GM18907 (cell line): ENCODE data around the gene NCOA7.
A peak's percentile ranks its signal among the peaks of the same experiment; 100 is the strongest.
"Not testable (repeated sequence)": the region's sequence is repeated elsewhere in the genome, so short reads cannot be mapped to it uniquely, and the experiment has no call there.

Source experiments
- ATAC-seq: cut with Tn5 transposase; IDR thresholded peaks from one replicate; pipeline ENCODE4 v1.9.1; 2021; ENCODE audit warnings: mild to moderate bottlenecking, moderate library complexity; ENCODE audit not compliant: unreplicated experiment

Gene NCOA7

GRCh38 chr6:125961117-125961516, 170.4 kb downstream of the NCOA7 start:
- no peak for ATAC-seq

DNA sequence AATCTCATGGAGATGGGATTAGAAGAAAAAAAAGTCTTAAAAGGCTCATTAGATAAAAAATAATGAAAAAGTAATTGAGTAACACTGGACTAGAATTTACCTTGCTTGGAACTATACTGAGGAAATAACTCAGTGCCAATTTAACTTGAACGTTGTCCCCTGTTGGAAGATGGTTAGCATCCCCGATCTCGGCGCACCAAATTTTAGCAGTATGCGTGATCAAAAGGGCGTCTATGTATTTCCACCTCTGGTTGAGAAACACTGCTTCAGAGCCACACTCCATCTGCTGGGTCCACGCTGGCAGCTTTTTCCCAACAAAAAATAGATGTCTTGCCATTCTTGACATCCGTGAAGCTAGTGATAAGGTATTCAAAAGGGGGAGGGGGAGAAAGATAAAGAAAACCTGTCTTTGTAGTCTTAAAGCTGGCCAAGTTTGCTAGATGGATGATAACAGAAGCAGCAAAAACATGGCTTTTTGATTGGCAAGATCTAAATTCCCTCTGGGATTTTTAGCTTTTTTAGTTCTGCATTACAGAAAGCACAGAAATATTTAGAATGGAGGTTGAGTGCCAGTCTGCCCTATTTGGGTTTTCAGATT, 172.2 kb downstream of the NCOA7 start:
- ATAC-seq: no peak

GRCh38 chr6:125963817-125964216, 173.1 kb downstream of the NCOA7 start:
- ATAC-seq: no peak

DNA sequence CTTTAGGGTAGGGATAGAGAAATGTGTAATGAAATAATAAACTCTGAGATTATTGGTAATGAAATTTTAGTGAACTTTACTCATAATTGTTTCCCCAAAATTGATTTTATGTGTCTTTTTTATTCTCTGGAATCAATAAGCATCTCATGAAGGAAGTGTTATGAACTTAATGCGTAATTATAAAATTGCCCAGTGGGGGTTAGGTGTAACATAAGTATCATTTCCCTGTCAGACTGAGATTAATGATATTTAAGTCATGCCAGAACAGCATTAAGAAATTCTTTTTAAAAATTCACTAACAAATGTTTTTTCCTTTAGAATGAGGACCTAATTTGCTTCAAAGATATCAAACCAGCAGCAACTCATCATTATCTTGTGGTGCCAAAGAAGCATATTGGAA, 175.8 kb downstream of the NCOA7 start:
- no peak for ATAC-seq

- no peak for ATAC-seq
These were observed 177.7 kb downstream of the NCOA7 start for GRCh38 chr6:125968493-125968892.

- ATAC-seq: no peak
These were observed 180.0 kb downstream of the NCOA7 start for GRCh38 chr6:125970760-125971159.

DNA sequence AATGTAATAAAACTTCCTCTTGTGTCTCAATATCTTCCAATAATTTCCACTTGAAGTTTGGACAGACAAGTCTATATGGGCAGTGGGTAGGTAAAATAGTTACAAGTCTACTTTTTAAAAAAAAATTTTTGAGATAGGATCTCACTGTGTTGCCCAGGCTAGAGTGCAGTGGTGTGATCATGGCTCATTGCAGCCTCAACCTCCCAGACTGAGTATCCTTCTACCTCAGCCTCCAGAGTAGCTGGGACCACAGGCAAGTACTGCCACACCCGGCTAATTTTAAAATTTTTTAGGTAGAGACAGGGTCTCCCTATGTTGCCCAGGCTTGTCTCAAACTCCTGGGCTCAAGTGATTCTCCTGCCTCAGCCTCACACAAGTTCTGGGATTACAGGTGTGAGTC, 181.7 kb downstream of the NCOA7 start:
- not testable (repeated sequence) for ATAC-seq

- ATAC-seq: peak; percentile 84
These were observed 183.6 kb downstream of the NCOA7 start for GRCh38 chr6:125974214-125974866.

GRCh38 chr6:125979101-125979500, 188.3 kb downstream of the NCOA7 start:
- no peak for ATAC-seq
